Measurements from ENCODE around the gene POLN. TPM values are rescaled to one million over a fixed set of nuclear protein-coding genes. Genes with fewer than 3 reads are reported as not detected.
A peak's percentile ranks its signal among the peaks of the same experiment; 100 is the strongest.

The POLN gene
- total RNA-seq, 1 experiment from 2014 or later, result 3.5 TPM

DNA sequence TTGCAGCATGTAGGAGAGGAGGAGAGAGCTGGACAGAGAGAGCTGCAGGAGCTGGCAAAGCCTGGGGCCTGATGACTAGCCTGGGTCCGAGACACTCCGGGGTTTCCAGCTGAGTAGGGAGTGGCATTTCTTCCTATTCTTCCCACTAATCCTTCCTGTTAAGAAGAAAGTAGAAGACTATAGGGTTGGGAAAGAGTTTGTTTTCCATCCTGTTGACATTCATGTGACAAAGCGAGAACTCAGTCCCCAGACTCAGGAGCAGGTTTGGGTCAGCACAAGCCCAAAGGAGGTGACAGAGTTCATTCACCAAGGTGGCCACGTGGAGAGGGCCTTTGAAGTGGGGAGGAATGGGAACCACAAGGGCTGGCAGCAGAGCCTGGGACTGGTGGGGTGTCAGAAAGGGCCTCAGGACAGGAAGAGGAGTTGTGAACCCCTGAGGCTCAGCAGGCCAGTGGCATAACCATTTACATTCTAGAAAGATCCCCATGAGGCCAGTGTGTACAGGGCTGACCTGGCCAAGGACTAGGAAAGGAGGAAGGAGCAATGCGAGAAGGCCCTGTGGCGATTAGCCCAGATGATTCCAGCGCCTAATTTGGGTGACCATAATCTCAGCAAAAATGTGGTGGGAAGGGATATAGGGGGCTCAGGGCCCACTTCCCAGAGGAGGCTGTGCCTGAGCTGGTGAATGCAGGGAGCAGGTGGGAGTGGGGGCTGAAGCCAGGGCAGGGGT lies 3.3 kb upstream of the POLN start (continued):
- TF ChIP-seq, protein P1, sequence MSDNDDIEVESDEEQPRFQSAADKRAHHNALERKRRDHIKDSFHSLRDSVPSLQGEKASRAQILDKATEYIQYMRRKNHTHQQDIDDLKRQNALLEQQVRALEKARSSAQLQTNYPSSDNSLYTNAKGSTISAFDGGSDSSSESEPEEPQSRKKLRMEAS (CRISPR knock-in tag; IDR thresholded peaks at IDR 0.05), result no peak
- TF ChIP-seq, protein P2, sequence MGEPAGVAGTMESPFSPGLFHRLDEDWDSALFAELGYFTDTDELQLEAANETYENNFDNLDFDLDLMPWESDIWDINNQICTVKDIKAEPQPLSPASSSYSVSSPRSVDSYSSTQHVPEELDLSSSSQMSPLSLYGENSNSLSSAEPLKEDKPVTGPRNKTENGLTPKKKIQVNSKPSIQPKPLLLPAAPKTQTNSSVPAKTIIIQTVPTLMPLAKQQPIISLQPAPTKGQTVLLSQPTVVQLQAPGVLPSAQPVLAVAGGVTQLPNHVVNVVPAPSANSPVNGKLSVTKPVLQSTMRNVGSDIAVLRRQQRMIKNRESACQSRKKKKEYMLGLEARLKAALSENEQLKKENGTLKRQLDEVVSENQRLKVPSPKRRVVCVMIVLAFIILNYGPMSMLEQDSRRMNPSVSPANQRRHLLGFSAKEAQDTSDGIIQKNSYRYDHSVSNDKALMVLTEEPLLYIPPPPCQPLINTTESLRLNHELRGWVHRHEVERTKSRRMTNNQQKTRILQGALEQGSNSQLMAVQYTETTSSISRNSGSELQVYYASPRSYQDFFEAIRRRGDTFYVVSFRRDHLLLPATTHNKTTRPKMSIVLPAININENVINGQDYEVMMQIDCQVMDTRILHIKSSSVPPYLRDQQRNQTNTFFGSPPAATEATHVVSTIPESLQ (CRISPR knock-in tag; IDR thresholded peaks at IDR 0.05), result no peak

DNA sequence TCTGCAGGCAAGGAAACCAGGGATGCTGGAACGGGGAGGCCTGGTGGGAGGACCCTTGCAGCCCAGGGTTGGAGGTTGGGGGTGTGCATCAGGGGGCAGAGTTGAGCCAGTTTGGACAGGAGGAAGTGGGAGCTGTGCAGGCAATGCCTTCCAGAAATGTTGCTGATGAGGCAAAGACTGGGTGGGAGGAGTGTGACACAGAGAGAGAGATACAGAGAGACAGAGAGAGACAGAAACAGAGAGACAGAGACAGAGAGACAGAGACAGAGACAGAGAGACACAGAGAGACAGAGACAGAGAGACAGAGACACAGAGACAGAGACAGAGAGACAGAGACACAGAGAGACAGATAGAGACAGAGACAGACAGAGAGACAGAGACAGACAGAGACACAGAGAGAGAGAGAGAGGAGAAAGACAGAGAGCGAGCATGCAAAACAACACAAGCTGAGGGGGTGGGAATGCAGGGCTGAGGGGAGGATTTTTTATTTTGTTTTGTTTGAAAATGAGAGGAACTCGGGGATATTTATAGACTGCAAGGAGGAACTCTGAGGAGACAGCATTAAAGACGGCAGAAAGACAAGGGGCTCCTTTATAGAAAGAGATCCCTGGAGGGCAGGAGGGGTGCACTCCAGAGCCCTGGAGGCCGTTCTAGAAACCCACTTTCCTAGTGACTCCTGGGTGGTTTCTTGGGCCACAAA lies 1.9 kb upstream of the POLN start:
- H3K4me3 Mint-ChIP-seq, result no peak overlapping the region

More for the DNA sequence above, 1.9 kb upstream of the POLN start:
- H3K9me3 Mint-ChIP-seq, result peaks cover 23% of the 10 kb centered on the region
- ChIA-PET POLR2A (no interaction called here), CTCF (interaction anchor here (0.6 to 1.0 kb wide), 3 partner anchors 23 to 198 kb away, joined by 3 to 4 read pairs (median 3); no protein-coding TSS in a partner anchor)
- DNase-seq (ENCODE audit: low spot score) (peak; percentile 29), ATAC-seq (no peak)
- H3K27ac Mint-ChIP-seq, result no peak overlapping the region; the same call in 1 of the 2 replicates
- TF ChIP-seq MXD4 (CRISPR knock-in tag; IDR thresholded peaks at IDR 0.05; ENCODE audit: borderline replicate concordance), result no peak
- TF ChIP-seq, protein P3, sequence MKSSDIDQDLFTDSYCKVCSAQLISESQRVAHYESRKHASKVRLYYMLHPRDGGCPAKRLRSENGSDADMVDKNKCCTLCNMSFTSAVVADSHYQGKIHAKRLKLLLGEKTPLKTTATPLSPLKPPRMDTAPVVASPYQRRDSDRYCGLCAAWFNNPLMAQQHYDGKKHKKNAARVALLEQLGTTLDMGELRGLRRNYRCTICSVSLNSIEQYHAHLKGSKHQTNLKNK (CRISPR knock-in tag; IDR thresholded peaks at IDR 0.05), result no peak
- no peak for TF ChIP-seq FOXK1 (CRISPR knock-in tag; IDR thresholded peaks at IDR 0.05)
- TF ChIP-seq, protein P4, sequence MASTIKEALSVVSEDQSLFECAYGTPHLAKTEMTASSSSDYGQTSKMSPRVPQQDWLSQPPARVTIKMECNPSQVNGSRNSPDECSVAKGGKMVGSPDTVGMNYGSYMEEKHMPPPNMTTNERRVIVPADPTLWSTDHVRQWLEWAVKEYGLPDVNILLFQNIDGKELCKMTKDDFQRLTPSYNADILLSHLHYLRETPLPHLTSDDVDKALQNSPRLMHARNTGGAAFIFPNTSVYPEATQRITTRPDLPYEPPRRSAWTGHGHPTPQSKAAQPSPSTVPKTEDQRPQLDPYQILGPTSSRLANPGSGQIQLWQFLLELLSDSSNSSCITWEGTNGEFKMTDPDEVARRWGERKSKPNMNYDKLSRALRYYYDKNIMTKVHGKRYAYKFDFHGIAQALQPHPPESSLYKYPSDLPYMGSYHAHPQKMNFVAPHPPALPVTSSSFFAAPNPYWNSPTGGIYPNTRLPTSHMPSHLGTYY (CRISPR knock-in tag; IDR thresholded peaks at IDR 0.05), result no peak
- no peak for TF ChIP-seq CBFB (CRISPR knock-in tag; IDR thresholded peaks at IDR 0.05; ENCODE audit: low read depth)
- TF ChIP-seq ZNF317 (CRISPR knock-in tag; IDR thresholded peaks at IDR 0.05; ENCODE audit: borderline replicate concordance, low read depth), result no peak
- TF ChIP-seq, protein P5, sequence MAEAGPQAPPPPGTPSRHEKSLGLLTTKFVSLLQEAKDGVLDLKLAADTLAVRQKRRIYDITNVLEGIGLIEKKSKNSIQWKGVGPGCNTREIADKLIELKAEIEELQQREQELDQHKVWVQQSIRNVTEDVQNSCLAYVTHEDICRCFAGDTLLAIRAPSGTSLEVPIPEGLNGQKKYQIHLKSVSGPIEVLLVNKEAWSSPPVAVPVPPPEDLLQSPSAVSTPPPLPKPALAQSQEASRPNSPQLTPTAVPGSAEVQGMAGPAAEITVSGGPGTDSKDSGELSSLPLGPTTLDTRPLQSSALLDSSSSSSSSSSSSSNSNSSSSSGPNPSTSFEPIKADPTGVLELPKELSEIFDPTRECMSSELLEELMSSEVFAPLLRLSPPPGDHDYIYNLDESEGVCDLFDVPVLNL (CRISPR knock-in tag; IDR thresholded peaks at IDR 0.05; ENCODE audit: borderline replicate concordance, low read depth), result no peak
- TF ChIP-seq SMAD4 (CRISPR knock-in tag; IDR thresholded peaks at IDR 0.05), result no peak
- no peak for TF ChIP-seq ELF4 (CRISPR knock-in tag; IDR thresholded peaks at IDR 0.05; ENCODE audit: low read depth)
- TF ChIP-seq, protein P6, sequence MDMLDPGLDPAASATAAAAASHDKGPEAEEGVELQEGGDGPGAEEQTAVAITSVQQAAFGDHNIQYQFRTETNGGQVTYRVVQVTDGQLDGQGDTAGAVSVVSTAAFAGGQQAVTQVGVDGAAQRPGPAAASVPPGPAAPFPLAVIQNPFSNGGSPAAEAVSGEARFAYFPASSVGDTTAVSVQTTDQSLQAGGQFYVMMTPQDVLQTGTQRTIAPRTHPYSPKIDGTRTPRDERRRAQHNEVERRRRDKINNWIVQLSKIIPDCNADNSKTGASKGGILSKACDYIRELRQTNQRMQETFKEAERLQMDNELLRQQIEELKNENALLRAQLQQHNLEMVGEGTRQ (CRISPR knock-in tag; IDR thresholded peaks at IDR 0.05), result no peak
- TF ChIP-seq SP1 (CRISPR knock-in tag; conservative IDR thresholded peaks at IDR 0.05), result no peak
- no peak for TF ChIP-seq PRRX2 (CRISPR knock-in tag; IDR thresholded peaks at IDR 0.05)
- no peak for TF ChIP-seq OVOL2 (CRISPR knock-in tag; IDR thresholded peaks at IDR 0.05; ENCODE audit: borderline replicate concordance)
- TF ChIP-seq FOXJ3 (CRISPR knock-in tag; IDR thresholded peaks at IDR 0.05; ENCODE audit: borderline replicate concordance), result no peak
- TF ChIP-seq, protein P7, sequence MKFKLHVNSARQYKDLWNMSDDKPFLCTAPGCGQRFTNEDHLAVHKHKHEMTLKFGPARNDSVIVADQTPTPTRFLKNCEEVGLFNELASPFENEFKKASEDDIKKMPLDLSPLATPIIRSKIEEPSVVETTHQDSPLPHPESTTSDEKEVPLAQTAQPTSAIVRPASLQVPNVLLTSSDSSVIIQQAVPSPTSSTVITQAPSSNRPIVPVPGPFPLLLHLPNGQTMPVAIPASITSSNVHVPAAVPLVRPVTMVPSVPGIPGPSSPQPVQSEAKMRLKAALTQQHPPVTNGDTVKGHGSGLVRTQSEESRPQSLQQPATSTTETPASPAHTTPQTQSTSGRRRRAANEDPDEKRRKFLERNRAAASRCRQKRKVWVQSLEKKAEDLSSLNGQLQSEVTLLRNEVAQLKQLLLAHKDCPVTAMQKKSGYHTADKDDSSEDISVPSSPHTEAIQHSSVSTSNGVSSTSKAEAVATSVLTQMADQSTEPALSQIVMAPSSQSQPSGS (CRISPR knock-in tag; IDR thresholded peaks at IDR 0.05; ENCODE audit: borderline replicate concordance, low read depth), result no peak
- TF ChIP-seq, protein P8, sequence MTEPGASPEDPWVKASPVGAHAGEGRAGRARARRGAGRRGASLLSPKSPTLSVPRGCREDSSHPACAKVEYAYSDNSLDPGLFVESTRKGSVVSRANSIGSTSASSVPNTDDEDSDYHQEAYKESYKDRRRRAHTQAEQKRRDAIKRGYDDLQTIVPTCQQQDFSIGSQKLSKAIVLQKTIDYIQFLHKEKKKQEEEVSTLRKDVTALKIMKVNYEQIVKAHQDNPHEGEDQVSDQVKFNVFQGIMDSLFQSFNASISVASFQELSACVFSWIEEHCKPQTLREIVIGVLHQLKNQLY (CRISPR knock-in tag; IDR thresholded peaks at IDR 0.05), result no peak
- TF ChIP-seq ZNF396 (CRISPR knock-in tag; IDR thresholded peaks at IDR 0.05; ENCODE audit: borderline replicate concordance), result no peak
- TF ChIP-seq ZNF416 (CRISPR knock-in tag; IDR thresholded peaks at IDR 0.05), result no peak
- TF ChIP-seq ZNF423 (CRISPR knock-in tag; IDR thresholded peaks at IDR 0.05), result no peak
- H3K27me3 Mint-ChIP-seq (ENCODE audit: low read depth), result peaks cover 13% of the 10 kb centered on the region
- peaks cover 25% of the 10 kb centered on the region for H3K4me1 Mint-ChIP-seq
- H3K36me3 Mint-ChIP-seq, result peaks cover 16% of the 10 kb centered on the region

Measured in WTC11 (cell line).